HEK293 (cell line): ENCODE results near the gene TSR1.
A peak's percentile ranks its signal among the peaks of the same experiment; 100 is the strongest.

Experiments
- GLI4 ChIP-seq: fragments of 450-650 bp; formaldehyde crosslinking; IDR thresholded peaks from 2 replicates; pipeline ENCODE4 v1.5.1; 2016; ENCODE audit warnings: missing biosample characterization, missing genetic modification characterization
- HOXA7 ChIP-seq: sonication (generic); formaldehyde crosslinking; IDR thresholded peaks from 2 replicates; pipeline ENCODE4 v1.8.1; 2022; ENCODE audit warnings: missing genetic modification reagents, borderline replicate concordance
- KLF8 ChIP-seq: fragments of 450-650 bp; formaldehyde crosslinking; IDR thresholded peaks from 2 replicates; pipeline ENCODE4 v1.5.1; 2016; ENCODE audit warnings: missing biosample characterization, missing genetic modification characterization
- OSR2 ChIP-seq: fragments of 450-650 bp; formaldehyde crosslinking; IDR thresholded peaks from 2 replicates; pipeline ENCODE4 v1.5.1; 2016; ENCODE audit warnings: missing biosample characterization, missing genetic modification characterization
- SETDB1 ChIP-seq: IDR thresholded peaks from one replicate; pipeline ENCODE4 v1.6.1; 2017; ENCODE audit warnings: mild to moderate bottlenecking, low read length, moderate library complexity, mixed read lengths; ENCODE audit not compliant: insufficient read length
- ZBTB7A ChIP-seq: fragments of 450-650 bp; formaldehyde crosslinking; IDR thresholded peaks from 2 replicates; pipeline ENCODE4 v1.5.1; 2016; ENCODE audit warnings: low read depth, missing biosample characterization, missing genetic modification characterization
- ZNF140 ChIP-seq: fragments of 450-650 bp; formaldehyde crosslinking; IDR thresholded peaks from 2 replicates; pipeline ENCODE4 v1.5.1; 2016; ENCODE audit warnings: missing biosample characterization, missing genetic modification characterization
- ZNF16 ChIP-seq: fragments of 450-650 bp; formaldehyde crosslinking; IDR thresholded peaks from 2 replicates; pipeline ENCODE4 v1.5.1; 2016; ENCODE audit warnings: low read depth, missing biosample characterization, missing genetic modification characterization
- ZNF214 ChIP-seq: fragments of 450-650 bp; formaldehyde crosslinking; IDR thresholded peaks from 2 replicates; pipeline ENCODE4 v1.5.1; 2017; ENCODE audit warnings: missing biosample characterization, mild to moderate bottlenecking, missing genetic modification characterization, borderline replicate concordance
- ZNF302 ChIP-seq: fragments of 450-650 bp; formaldehyde crosslinking; IDR thresholded peaks from 2 replicates; pipeline ENCODE4 v1.5.1; 2016; ENCODE audit warnings: missing biosample characterization, missing genetic modification characterization, low read depth
- ZNF335 ChIP-seq: fragments of 450-650 bp; formaldehyde crosslinking; conservative IDR thresholded peaks from 2 replicates; pipeline ENCODE4 v1.5.1; 2016; ENCODE audit warnings: missing biosample characterization, missing genetic modification characterization
- ZNF37A ChIP-seq: fragments of 450-650 bp; IDR thresholded peaks from 2 replicates; pipeline ENCODE4 v1.5.1; 2018; ENCODE audit warnings: missing biosample characterization, missing genetic modification characterization
- ZNF391 ChIP-seq: fragments of 450-650 bp; formaldehyde crosslinking; IDR thresholded peaks from 2 replicates; pipeline ENCODE4 v1.5.1; 2016; ENCODE audit warnings: low read depth, missing biosample characterization, missing genetic modification characterization, borderline replicate concordance
- ZNF394 ChIP-seq: fragments of 450-650 bp; formaldehyde crosslinking; IDR thresholded peaks from 2 replicates; pipeline ENCODE4 v1.5.1; 2016; ENCODE audit warnings: missing biosample characterization, missing genetic modification characterization, mild to moderate bottlenecking, moderate library complexity, borderline replicate concordance
- ZNF514 ChIP-seq: fragments of 450-650 bp; formaldehyde crosslinking; IDR thresholded peaks from 2 replicates; pipeline ENCODE4 v1.5.1; 2016; ENCODE audit warnings: missing biosample characterization, missing genetic modification characterization
- ZNF621 ChIP-seq: fragments of 450-650 bp; formaldehyde crosslinking; IDR thresholded peaks from 2 replicates; pipeline ENCODE4 v1.5.1; 2017; ENCODE audit warnings: missing biosample characterization, missing genetic modification characterization
- ZNF701 ChIP-seq: fragments of 450-650 bp; formaldehyde crosslinking; IDR thresholded peaks from 2 replicates; pipeline ENCODE4 v1.5.1; 2016; ENCODE audit warnings: missing biosample characterization, missing genetic modification characterization
- ZNF837 ChIP-seq: fragments of 450-650 bp; formaldehyde crosslinking; IDR thresholded peaks from 2 replicates; pipeline ENCODE4 v1.5.1; 2016; ENCODE audit warnings: missing biosample characterization, missing genetic modification characterization
- ZSCAN30 ChIP-seq: fragments of 450-650 bp; IDR thresholded peaks from 2 replicates; pipeline ENCODE4 v1.5.1; 2018; ENCODE audit warnings: missing biosample characterization, mild to moderate bottlenecking, missing genetic modification characterization, moderate library complexity
- ZXDB ChIP-seq: fragments of 450-650 bp; formaldehyde crosslinking; IDR thresholded peaks from 2 replicates; pipeline ENCODE4 v1.5.1; 2016; ENCODE audit warnings: missing biosample characterization, missing genetic modification characterization
- TF ChIP-seq, protein P1 (sequence below): fragments of 450-650 bp; formaldehyde crosslinking; IDR thresholded peaks from 2 replicates; pipeline ENCODE4 v1.5.1; 2017; ENCODE audit warnings: missing biosample characterization, missing genetic modification characterization
- TF ChIP-seq, protein P2 (sequence below): fragments of 450-650 bp; formaldehyde crosslinking; IDR thresholded peaks from 2 replicates; pipeline ENCODE4 v1.5.1; 2016; ENCODE audit warnings: missing biosample characterization, missing genetic modification characterization
- TF ChIP-seq, protein P3 (sequence below): fragments of 450-650 bp; formaldehyde crosslinking; IDR thresholded peaks from 2 replicates; pipeline ENCODE4 v1.5.1; 2016; ENCODE audit warnings: missing biosample characterization, missing genetic modification characterization, borderline replicate concordance
- TF ChIP-seq, protein P4 (sequence below): fragments of 450-650 bp; formaldehyde crosslinking; IDR thresholded peaks from 2 replicates; pipeline ENCODE4 v1.5.1; 2017; ENCODE audit warnings: missing biosample characterization, missing genetic modification characterization
- TF ChIP-seq, protein P5 (sequence below): fragments of 450-650 bp; formaldehyde crosslinking; IDR thresholded peaks from 2 replicates; pipeline ENCODE4 v1.5.1; 2016; ENCODE audit warnings: missing biosample characterization, missing genetic modification characterization, borderline replicate concordance

TSR1 gene

DNA sequence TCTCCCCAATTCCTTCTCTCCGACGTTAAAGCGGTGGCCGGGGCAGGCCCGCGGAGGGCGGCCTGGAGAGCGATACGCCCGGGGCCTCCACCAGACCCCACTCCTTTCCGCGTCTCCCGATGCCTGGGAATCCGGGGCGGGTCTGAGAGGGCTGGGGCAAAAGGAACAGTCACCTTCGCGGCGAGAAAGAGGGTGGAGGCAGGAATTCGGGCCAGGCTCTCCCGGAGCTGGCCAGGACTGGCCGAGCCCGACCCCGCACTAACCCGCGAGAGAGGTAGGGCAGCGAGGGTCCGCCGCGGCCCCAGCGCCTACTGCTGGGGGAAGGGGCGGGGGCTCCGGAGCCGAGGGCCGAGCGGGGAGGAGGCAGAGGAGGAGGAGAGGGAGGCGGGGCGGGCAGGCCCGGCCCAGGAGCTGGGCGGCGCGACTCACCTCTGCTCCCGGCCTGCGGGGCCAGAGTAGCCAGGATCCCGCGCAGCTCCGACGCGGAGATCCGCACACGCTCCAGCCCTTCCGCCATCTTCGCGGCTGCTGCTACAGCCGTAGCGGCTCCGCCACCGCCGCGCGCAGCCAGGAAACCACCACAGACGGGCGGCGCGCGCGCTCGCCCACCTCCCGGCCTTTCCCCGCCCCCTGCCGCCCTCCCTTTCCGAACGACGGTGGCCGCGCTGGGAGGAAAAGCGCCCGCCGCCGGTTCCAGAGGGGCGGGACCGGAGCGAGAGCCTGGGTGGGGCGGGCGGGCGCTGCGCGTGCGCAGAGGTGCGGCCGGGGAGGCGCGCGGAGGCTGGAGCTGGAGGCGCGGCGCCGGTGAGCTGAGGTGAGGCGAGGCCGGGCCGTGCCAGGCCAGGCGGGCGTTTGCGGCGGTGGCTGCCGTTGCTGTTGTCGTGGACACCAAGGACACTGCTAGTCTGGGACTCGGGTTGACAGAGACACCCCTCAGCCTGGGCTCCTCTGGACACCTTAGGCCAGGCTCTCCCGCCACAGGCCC lies 32.8 kb downstream of the TSR1 start, which contains the start of the genes SMG6 and SRR (continued):
- TF ChIP-seq ZNF837 (tag by site-specific recombination): no peak
- no peak for TF ChIP-seq HOXA7
- TF ChIP-seq, protein P1, sequence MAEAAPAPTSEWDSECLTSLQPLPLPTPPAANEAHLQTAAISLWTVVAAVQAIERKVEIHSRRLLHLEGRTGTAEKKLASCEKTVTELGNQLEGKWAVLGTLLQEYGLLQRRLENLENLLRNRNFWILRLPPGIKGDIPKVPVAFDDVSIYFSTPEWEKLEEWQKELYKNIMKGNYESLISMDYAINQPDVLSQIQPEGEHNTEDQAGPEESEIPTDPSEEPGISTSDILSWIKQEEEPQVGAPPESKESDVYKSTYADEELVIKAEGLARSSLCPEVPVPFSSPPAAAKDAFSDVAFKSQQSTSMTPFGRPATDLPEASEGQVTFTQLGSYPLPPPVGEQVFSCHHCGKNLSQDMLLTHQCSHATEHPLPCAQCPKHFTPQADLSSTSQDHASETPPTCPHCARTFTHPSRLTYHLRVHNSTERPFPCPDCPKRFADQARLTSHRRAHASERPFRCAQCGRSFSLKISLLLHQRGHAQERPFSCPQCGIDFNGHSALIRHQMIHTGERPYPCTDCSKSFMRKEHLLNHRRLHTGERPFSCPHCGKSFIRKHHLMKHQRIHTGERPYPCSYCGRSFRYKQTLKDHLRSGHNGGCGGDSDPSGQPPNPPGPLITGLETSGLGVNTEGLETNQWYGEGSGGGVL (tag by site-specific recombination): peak; percentile 29
- no peak for TF ChIP-seq ZNF302 (tag by site-specific recombination)
- TF ChIP-seq, protein P2, sequence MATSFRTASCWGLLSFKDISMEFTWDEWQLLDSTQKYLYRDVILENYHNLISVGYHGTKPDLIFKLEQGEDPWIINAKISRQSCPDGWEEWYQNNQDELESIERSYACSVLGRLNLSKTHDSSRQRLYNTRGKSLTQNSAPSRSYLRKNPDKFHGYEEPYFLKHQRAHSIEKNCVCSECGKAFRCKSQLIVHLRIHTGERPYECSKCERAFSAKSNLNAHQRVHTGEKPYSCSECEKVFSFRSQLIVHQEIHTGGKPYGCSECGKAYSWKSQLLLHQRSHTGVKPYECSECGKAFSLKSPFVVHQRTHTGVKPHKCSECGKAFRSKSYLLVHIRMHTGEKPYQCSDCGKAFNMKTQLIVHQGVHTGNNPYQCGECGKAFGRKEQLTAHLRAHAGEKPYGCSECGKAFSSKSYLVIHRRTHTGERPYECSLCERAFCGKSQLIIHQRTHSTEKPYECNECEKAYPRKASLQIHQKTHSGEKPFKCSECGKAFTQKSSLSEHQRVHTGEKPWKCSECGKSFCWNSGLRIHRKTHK (tag by site-specific recombination): no peak
- TF ChIP-seq, protein P3, sequence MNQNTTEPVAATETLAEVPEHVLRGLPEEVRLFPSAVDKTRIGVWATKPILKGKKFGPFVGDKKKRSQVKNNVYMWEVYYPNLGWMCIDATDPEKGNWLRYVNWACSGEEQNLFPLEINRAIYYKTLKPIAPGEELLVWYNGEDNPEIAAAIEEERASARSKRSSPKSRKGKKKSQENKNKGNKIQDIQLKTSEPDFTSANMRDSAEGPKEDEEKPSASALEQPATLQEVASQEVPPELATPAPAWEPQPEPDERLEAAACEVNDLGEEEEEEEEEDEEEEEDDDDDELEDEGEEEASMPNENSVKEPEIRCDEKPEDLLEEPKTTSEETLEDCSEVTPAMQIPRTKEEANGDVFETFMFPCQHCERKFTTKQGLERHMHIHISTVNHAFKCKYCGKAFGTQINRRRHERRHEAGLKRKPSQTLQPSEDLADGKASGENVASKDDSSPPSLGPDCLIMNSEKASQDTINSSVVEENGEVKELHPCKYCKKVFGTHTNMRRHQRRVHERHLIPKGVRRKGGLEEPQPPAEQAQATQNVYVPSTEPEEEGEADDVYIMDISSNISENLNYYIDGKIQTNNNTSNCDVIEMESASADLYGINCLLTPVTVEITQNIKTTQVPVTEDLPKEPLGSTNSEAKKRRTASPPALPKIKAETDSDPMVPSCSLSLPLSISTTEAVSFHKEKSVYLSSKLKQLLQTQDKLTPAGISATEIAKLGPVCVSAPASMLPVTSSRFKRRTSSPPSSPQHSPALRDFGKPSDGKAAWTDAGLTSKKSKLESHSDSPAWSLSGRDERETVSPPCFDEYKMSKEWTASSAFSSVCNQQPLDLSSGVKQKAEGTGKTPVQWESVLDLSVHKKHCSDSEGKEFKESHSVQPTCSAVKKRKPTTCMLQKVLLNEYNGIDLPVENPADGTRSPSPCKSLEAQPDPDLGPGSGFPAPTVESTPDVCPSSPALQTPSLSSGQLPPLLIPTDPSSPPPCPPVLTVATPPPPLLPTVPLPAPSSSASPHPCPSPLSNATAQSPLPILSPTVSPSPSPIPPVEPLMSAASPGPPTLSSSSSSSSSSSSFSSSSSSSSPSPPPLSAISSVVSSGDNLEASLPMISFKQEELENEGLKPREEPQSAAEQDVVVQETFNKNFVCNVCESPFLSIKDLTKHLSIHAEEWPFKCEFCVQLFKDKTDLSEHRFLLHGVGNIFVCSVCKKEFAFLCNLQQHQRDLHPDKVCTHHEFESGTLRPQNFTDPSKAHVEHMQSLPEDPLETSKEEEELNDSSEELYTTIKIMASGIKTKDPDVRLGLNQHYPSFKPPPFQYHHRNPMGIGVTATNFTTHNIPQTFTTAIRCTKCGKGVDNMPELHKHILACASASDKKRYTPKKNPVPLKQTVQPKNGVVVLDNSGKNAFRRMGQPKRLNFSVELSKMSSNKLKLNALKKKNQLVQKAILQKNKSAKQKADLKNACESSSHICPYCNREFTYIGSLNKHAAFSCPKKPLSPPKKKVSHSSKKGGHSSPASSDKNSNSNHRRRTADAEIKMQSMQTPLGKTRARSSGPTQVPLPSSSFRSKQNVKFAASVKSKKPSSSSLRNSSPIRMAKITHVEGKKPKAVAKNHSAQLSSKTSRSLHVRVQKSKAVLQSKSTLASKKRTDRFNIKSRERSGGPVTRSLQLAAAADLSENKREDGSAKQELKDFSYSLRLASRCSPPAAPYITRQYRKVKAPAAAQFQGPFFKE (tag by site-specific recombination): no peak
- no peak for TF ChIP-seq ZNF621 (tag by site-specific recombination)
- no peak for TF ChIP-seq SETDB1
- TF ChIP-seq ZNF37A (tag by site-specific recombination): no peak
- TF ChIP-seq ZNF514 (tag by site-specific recombination): no peak
- TF ChIP-seq ZNF140 (tag by site-specific recombination): no peak
- TF ChIP-seq, protein P4, sequence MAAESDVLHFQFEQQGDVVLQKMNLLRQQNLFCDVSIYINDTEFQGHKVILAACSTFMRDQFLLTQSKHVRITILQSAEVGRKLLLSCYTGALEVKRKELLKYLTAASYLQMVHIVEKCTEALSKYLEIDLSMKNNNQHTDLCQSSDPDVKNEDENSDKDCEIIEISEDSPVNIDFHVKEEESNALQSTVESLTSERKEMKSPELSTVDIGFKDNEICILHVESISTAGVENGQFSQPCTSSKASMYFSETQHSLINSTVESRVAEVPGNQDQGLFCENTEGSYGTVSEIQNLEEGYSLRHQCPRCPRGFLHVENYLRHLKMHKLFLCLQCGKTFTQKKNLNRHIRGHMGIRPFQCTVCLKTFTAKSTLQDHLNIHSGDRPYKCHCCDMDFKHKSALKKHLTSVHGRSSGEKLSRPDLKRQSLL (tag by site-specific recombination): peak; percentile 42; the same call in 1 of the 2 replicates
- no peak for TF ChIP-seq ZBTB7A
- TF ChIP-seq ZNF335 (tag by site-specific recombination): peak; percentile 87
- peak; percentile 92; the same call in 1 of the 2 replicates for TF ChIP-seq KLF8 (tag by site-specific recombination)
- no peak for TF ChIP-seq ZNF701 (tag by site-specific recombination)
- TF ChIP-seq ZSCAN30 (tag by site-specific recombination): 0 out of 2 replicates have a peak, but pooled peaks have one; percentile 29
- TF ChIP-seq, protein P5, sequence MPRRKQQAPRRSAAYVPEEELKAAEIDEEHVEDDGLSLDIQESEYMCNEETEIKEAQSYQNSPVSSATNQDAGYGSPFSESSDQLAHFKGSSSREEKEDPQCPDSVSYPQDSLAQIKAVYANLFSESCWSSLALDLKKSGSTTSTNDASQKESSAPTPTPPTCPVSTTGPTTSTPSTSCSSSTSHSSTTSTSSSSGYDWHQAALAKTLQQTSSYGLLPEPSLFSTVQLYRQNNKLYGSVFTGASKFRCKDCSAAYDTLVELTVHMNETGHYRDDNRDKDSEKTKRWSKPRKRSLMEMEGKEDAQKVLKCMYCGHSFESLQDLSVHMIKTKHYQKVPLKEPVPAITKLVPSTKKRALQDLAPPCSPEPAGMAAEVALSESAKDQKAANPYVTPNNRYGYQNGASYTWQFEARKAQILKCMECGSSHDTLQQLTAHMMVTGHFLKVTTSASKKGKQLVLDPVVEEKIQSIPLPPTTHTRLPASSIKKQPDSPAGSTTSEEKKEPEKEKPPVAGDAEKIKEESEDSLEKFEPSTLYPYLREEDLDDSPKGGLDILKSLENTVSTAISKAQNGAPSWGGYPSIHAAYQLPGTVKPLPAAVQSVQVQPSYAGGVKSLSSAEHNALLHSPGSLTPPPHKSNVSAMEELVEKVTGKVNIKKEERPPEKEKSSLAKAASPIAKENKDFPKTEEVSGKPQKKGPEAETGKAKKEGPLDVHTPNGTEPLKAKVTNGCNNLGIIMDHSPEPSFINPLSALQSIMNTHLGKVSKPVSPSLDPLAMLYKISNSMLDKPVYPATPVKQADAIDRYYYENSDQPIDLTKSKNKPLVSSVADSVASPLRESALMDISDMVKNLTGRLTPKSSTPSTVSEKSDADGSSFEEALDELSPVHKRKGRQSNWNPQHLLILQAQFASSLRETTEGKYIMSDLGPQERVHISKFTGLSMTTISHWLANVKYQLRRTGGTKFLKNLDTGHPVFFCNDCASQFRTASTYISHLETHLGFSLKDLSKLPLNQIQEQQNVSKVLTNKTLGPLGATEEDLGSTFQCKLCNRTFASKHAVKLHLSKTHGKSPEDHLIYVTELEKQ (tag by site-specific recombination): peak; percentile 34; the same call in 1 of the 2 replicates
- TF ChIP-seq ZNF394 (tag by site-specific recombination): peak; percentile 8; the same call in 1 of the 2 replicates
- TF ChIP-seq OSR2 (tag by site-specific recombination): peak; percentile 46
- TF ChIP-seq ZNF214 (tag by site-specific recombination): no peak
- no peak for TF ChIP-seq ZXDB (tag by site-specific recombination)
- peak; percentile 32; the same call in 1 of the 2 replicates for TF ChIP-seq GLI4 (tag by site-specific recombination)
- TF ChIP-seq ZNF391 (tag by site-specific recombination): no peak
- no peak for TF ChIP-seq ZNF16 (tag by site-specific recombination)
